Lower leg skin (tissue), 4 donors: ENCODE data around the gene CYTH3. TPM values are rescaled to one million over a fixed set of nuclear protein-coding genes. Genes with fewer than 3 reads are reported as not detected.

ENCODE experiments used
- DNase-seq, 2 donors: peaks; one replicate each; pipeline ENCODE4 v3.0.0-alpha.2; 2019; ENCODE audit warnings: low spot score in 2 of 2
- H3K4me3 ChIP-seq: fragments of 200-600 bp; sonication (generic); 2 replicates; pipeline ENCODE4 v1.5.1; 2017; ENCODE audit warnings: mild to moderate bottlenecking, low read depth; ENCODE audit not compliant: poor library complexity, severe bottlenecking
- CTCF ChIP-seq, 3 donors: fragments of 450-650 bp; IDR thresholded peaks; one replicate each; pipeline ENCODE4 v1.5.1; 2016; ENCODE audit warnings: antibody characterized with exemption in 3 of 3, mild to moderate bottlenecking in 3 of 3, moderate library complexity in 2 of 3
- POLR2A ChIP-seq, 2 donors: fragments of 450-650 bp; IDR thresholded peaks; one replicate each; pipeline ENCODE4 v1.6.1; 2016 to 2017; ENCODE audit warnings: antibody characterized with exemption in 2 of 2, mild to moderate bottlenecking in 1 of 2, moderate library complexity in 1 of 2
- WGBS, 2 donors: methylation state at CpG; one replicate each; pipeline ENCODE4 v1.1.5; 2018; 5-methylcytosine and 5-hydroxymethylcytosine counted together
- intact Hi-C: fragments of 100-400 bp; cut with DNase I; formaldehyde crosslinking; loops from one replicate; pipeline ENCODE4 v1.15.0; 2023; ENCODE audit warnings: low total_unique reads
- total RNA-seq, 4 donors: library from RNA; depleted of rRNA; stranded (reverse); fragments of >200 nt; gene quantifications; one replicate each; pipeline ENCODE4 v1.1.0, GENCODE V29; 2016

CYTH3 gene
- total RNA-seq, 4 donors from 2014 or later, result 40.3 to 108 (median 44.7) TPM

GRCh38 chr7:6210621-6211372 is 61.6 kb downstream of the CYTH3 start:
- TF ChIP-seq CTCF (IDR thresholded peaks at IDR 0.05), result no peak
- no peak for TF ChIP-seq POLR2A (IDR thresholded peaks at IDR 0.05)
- DNase-seq, result peak in 1 of 2 donors; percentile 54
- 84 to 86% methylated on average over 7 of the region's 7 CpGs for WGBS, 2 donors
- no peak overlapping the region for H3K4me3 ChIP-seq
- intact Hi-C loops, result no loop called here

- no peak overlapping the region for H3K4me3 ChIP-seq
- TF ChIP-seq POLR2A (IDR thresholded peaks at IDR 0.05) (no peak), CTCF (IDR thresholded peaks at IDR 0.05) (no peak)
- DNase-seq, result peak in 1 of 2 donors; percentile 28
- intact Hi-C loops, result no loop called here
- WGBS, 2 donors, result 47 to 61% methylated on average over 6 of the region's 6 CpGs
Observed at GRCh38 chr7:6209340-6209739, 63.1 kb downstream of the CYTH3 start.

DNA sequence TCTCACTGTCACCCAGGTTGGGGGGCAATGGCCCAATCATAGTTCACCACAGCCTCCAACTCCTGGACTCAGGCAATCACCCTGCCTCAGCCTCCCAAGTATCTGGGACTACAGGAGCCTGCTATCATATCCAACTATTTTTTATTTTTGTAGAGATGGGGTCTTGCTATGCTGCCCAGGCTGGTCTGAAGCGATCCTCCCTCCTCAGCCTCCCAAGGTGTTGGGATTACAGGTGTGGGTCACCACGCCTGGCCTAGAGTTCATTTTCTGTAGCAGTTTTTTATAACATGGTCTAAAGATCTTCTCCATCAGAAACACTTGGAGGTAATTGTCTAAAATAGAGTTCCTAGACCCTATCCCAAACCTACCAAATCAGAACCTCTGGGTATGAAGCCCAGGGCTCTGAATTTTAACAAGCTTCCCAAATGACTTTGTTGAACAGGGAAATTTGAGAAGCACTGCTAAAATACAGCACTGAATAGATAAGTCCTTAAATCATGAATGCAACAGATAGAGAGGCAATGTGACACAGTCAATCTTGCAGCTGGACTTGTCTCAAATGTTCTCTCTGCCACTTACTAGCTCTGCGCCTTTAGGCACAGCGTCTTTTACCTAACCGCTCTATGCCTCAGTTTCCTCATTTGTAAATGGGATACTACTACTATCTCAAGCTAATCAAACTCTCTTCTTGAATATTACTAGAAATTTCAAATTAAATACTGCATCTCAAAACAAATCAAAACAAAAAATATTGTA is 63.7 kb downstream of the CYTH3 start:
- WGBS, 2 donors, result 94 to 97% methylated on average over 5 of the region's 5 CpGs
- no peak overlapping the region for H3K4me3 ChIP-seq
- no peak for DNase-seq
- intact Hi-C loops, result no loop called here
- TF ChIP-seq CTCF (IDR thresholded peaks at IDR 0.05), result no peak
- TF ChIP-seq POLR2A (IDR thresholded peaks at IDR 0.05), result no peak

DNA sequence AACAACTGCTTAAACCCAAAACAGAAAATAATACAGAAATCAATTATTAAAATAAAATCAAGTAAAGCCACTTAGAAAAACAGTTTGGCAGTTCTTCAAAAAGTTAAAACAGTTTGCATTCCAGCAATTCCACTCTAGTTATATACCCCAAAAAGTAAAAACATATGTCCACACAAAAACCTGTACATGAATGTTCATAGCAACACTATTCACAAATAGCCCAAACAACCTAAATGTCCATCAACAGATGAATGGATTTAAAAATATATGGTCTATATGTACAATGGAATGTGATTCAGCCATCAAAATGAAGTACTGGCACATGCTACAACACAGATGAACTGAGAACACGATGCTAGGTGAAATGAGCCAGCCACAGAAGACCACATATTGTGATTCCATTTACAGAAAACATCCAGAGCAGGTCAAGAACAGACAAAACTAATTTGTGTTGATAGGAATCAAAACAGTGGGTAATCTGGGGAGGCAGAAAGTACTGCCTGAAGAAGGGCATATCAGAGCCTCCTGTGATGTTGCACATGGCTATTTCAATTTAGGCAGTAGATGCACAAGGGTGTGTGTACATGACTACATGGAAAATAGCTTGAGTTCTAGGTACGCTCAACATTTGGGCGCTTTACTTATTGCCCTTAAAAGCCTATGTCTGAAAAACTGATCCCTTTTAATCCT is 66.3 kb downstream of the CYTH3 start:
- TF ChIP-seq POLR2A (IDR thresholded peaks at IDR 0.05) (no peak), CTCF (IDR thresholded peaks at IDR 0.05) (no peak)
- intact Hi-C loops, result no loop called here
- no peak overlapping the region for H3K4me3 ChIP-seq
- DNase-seq, result no peak
- WGBS, 2 donors, result 73 to 76% methylated on average over 3 of the region's 3 CpGs

DNA sequence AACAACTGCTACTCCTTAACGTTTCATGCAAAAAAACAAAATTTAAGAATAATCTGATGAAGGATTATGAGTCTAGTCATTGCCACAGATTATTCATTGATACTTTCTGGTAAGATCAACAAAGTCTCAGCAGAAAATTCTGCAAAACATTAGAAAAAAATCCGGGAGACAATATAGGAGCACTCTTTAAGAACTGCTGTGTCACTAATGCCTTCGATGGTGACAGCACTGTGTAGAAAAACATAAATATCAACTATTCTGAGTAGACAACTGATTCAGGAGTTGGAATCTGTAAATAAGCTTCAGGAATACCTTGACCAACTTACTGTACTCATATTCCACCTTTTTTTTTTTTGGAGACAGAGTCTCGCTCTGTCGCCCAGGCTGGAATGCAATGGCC is 69.0 kb downstream of the CYTH3 start:
- intact Hi-C loops, result no loop called here
- no peak overlapping the region for H3K4me3 ChIP-seq
- 87 to 91% methylated on average over 5 of the region's 5 CpGs for WGBS, 2 donors
- TF ChIP-seq CTCF (IDR thresholded peaks at IDR 0.05), result no peak
- no peak for TF ChIP-seq POLR2A (IDR thresholded peaks at IDR 0.05)
- DNase-seq, result no peak
